Panc1 (cell line): ENCODE data around the gene CPSF6.

Source experiments
- CTCF ChIP-seq: fragments of 450-650 bp; IDR thresholded peaks from 2 replicates; pipeline ENCODE4 v1.5.1; 2017; ENCODE audit warnings: mild to moderate bottlenecking
- POLR2AphosphoS5 ChIP-seq: IDR thresholded peaks from 2 replicates; pipeline ENCODE4 v1.6.1; 2012; ENCODE audit warnings: mild to moderate bottlenecking, low read depth, low read length, moderate library complexity
- REST ChIP-seq, 2 experiments: IDR thresholded peaks; 2 replicates each; pipeline ENCODE4 v1.6.1; 2011 to 2012; ENCODE audit warnings: low read depth in 2 of 2, control low read depth in 1 of 2, low read length in 1 of 2, mild to moderate bottlenecking in 1 of 2, moderate library complexity in 1 of 2; ENCODE audit not compliant: insufficient read depth in 1 of 2
- TCF7L2 ChIP-seq: IDR thresholded peaks from 2 replicates; pipeline ENCODE4 v1.6.1; 2011; ENCODE audit warnings: mild to moderate bottlenecking, low read depth, low read length, inconsistent platforms

- TF ChIP-seq CTCF (no peak), TCF7L2 (no peak), POLR2AphosphoS5 (no peak), REST (IDR thresholded peaks at IDR 0.05; ENCODE audit: insufficient read depth in 1 of 2, low read depth in 2 of 2, low read length in 1 of 2) (no peak)
Observed at GRCh38 chr12:69298947-69299346, 59.6 kb downstream of the CPSF6 start.
